NCI-H1105 (cell line): ENCODE results near the gene UBL4A.
"Not testable (repeated sequence)": the region's sequence is repeated elsewhere in the genome, so short reads cannot be mapped to it uniquely, and the experiment has no call there.

Experiments
- DNase-seq: peaks from one replicate; lab custom pipeline; 2025; lab: John Stamatoyannopoulos, UW

UBL4A gene

GRCh38 chrX:154507673-154508383, 21.4 kb upstream of the UBL4A start:
- no peak for DNase-seq

GRCh38 chrX:154506483-154507332, 20.3 kb upstream of the UBL4A start:
- no peak for DNase-seq

- DNase-seq, result no peak
Measured at GRCh38 chrX:154505734-154506133, 19.3 kb upstream of the UBL4A start.

GRCh38 chrX:154502989-154503388, 16.6 kb upstream of the UBL4A start:
- DNase-seq, result no peak

GRCh38 chrX:154502098-154502497, 15.7 kb upstream of the UBL4A start:
- no peak for DNase-seq

GRCh38 chrX:154501423-154501822, 15.0 kb upstream of the UBL4A start:
- DNase-seq, result not testable (repeated sequence)

- DNase-seq, result not testable (repeated sequence)
Measured at GRCh38 chrX:154496591-154497137, 10.2 kb upstream of the UBL4A start.

- no peak for DNase-seq
Measured at GRCh38 chrX:154495472-154495922, 9.1 kb upstream of the UBL4A start.

GRCh38 chrX:154494715-154495114, 8.3 kb upstream of the UBL4A start:
- DNase-seq, result no peak

- peak; percentile 94 for DNase-seq
Measured at GRCh38 chrX:154490414-154491083, 4.1 kb upstream of the UBL4A start, which contains the start of gene SLC10A3. Gene SLC10A3, minus strand, starts transcription at chrX:154490629. Its CDS starts 1,689 bp downstream, at chrX:154488940.

GRCh38 chrX:154490021-154490413, 3.6 kb upstream of the UBL4A start:
- no peak for DNase-seq

GRCh38 chrX:154489182-154489581, 2.8 kb upstream of the UBL4A start:
- DNase-seq, result no peak

GRCh38 chrX:154488336-154489075, 2.1 kb upstream of the UBL4A start:
- DNase-seq, result no peak

GRCh38 chrX:154487518-154488290, 1.3 kb upstream of the UBL4A start:
- no peak for DNase-seq

- DNase-seq, result no peak
Measured at GRCh38 chrX:154486052-154486395, 391 bp downstream of the UBL4A start.

GRCh38 chrX:154485150-154486051, 1.0 kb downstream of the UBL4A start:
- no peak for DNase-seq

GRCh38 chrX:154484255-154485149, 1.9 kb downstream of the UBL4A start:
- DNase-seq, result no peak

- no peak for DNase-seq
Measured at GRCh38 chrX:154483325-154483724, 3.1 kb downstream of the UBL4A start.

GRCh38 chrX:154482786-154483185, 3.6 kb downstream of the UBL4A start:
- no peak for DNase-seq
